Peyer's patch (tissue), 4 donors: ENCODE results near the gene RAPGEF3. TPM values are rescaled to one million over a fixed set of nuclear protein-coding genes. Genes with fewer than 3 reads are reported as not detected.
A peak's percentile ranks its signal among the peaks of the same experiment; 100 is the strongest.

Source experiments
- DNase-seq, 3 donors: peaks; one replicate each; pipeline ENCODE4 v3.0.0-alpha.2; 2017 to 2019
- H3K27ac ChIP-seq, 4 donors: fragments of 200-600 bp; sonication (generic); one replicate each; pipeline ENCODE4 v1.5.1; 2016 to 2019
- H3K27me3 ChIP-seq, 2 donors: fragments of 200-600 bp; sonication (generic); one replicate each; pipeline ENCODE4 v1.5.1; 2019
- H3K36me3 ChIP-seq, 3 donors: fragments of 200-600 bp; sonication (generic); one replicate each; pipeline ENCODE4 v1.5.1; 2016 to 2019
- H3K4me1 ChIP-seq, 4 donors: fragments of 200-600 bp; sonication (generic); one replicate each; pipeline ENCODE4 v1.5.1; 2016 to 2019
- H3K4me3 ChIP-seq, 4 donors: fragments of 200-600 bp; sonication (generic); 1 replicate in 3 of 4; 2 replicates in 1 of 4; pipeline ENCODE4 v1.5.1; 2016 to 2019; ENCODE audit warnings: mild to moderate bottlenecking in 1 of 4
- H3K9me3 ChIP-seq, 4 donors: fragments of 200-600 bp; sonication (generic); one replicate each; pipeline ENCODE4 v1.5.1; 2016 to 2019; ENCODE audit warnings: mild to moderate bottlenecking in 1 of 4
- CTCF ChIP-seq, 6 experiments: fragments of 450-650 bp in 4 of 6; fragments of 200-600 bp in 2 of 6; sonication (generic) in 1 of 6; IDR thresholded peaks; one replicate each; pipeline ENCODE4 v1.5.1; 2017 to 2019; ENCODE audit warnings: antibody characterized with exemption in 6 of 6, mild to moderate bottlenecking in 3 of 6, moderate library complexity in 1 of 6
- POLR2A ChIP-seq, 2 donors: fragments of 450-650 bp; IDR thresholded peaks; one replicate each; pipeline ENCODE4 v1.5.1; 2017; ENCODE audit warnings: antibody characterized with exemption in 2 of 2, mild to moderate bottlenecking in 2 of 2, moderate library complexity in 2 of 2
- total RNA-seq, 4 donors: library from RNA; depleted of rRNA; stranded (reverse); fragments of >200 nt; gene quantifications; one replicate each; pipeline ENCODE4 v1.1.0, GENCODE V29; 2016

The RAPGEF3 gene
- total RNA-seq, 4 donors from 2014 or later = 4.9 to 33.0 (median 16.9) TPM

- no peak for DNase-seq
- Histone ChIP-seq H3K4me3 (no peak overlapping the region), H3K4me1 (no peaks in the 10 kb centered on the region), H3K27me3 (no peaks in the 10 kb centered on the region), H3K27ac (peak overlapping the region in 2 of 4 donors; percentile 17 to 38), H3K9me3 (no peaks in the 10 kb centered on the region), H3K36me3 (peaks cover 0 to 88% (median 0%) of the 10 kb centered on the region in 3 donors)
- no peak for TF ChIP-seq CTCF (IDR thresholded peaks at IDR 0.05)
- no peak for TF ChIP-seq POLR2A (IDR thresholded peaks at IDR 0.05)
Observed at GRCh38 chr12:47785036-47785886, 26.6 kb upstream of the RAPGEF3 start.

GRCh38 chr12:47783821-47784819, 25.4 kb upstream of the RAPGEF3 start:
- no peak overlapping the region for H3K4me3 ChIP-seq
- H3K4me1 ChIP-seq = no peaks in the 10 kb centered on the region
- H3K36me3 ChIP-seq = peaks cover 0 to 77% (median 0%) of the 10 kb centered on the region in 3 donors
- TF ChIP-seq CTCF (IDR thresholded peaks at IDR 0.05) (no peak), POLR2A (IDR thresholded peaks at IDR 0.05) (no peak)
- no peak overlapping the region for H3K27ac ChIP-seq
- DNase-seq = no peak
- H3K27me3 ChIP-seq = no peaks in the 10 kb centered on the region
- no peaks in the 10 kb centered on the region for H3K9me3 ChIP-seq

- H3K27ac ChIP-seq = no peak overlapping the region
- DNase-seq = no peak
Observed at GRCh38 chr12:47783024-47783755, 24.5 kb upstream of the RAPGEF3 start.

GRCh38 chr12:47782372-47782770, 23.7 kb upstream of the RAPGEF3 start:
- H3K4me3 ChIP-seq = no peak overlapping the region
- DNase-seq = no peak
- no peaks in the 10 kb centered on the region for H3K27me3 ChIP-seq
- H3K4me1 ChIP-seq = peaks cover 0 to 5% (median 0%) of the 10 kb centered on the region in 4 donors
- no peaks in the 10 kb centered on the region for H3K9me3 ChIP-seq
- no peak for TF ChIP-seq CTCF (IDR thresholded peaks at IDR 0.05)
- TF ChIP-seq POLR2A (IDR thresholded peaks at IDR 0.05) = no peak
- H3K36me3 ChIP-seq = peaks cover 0 to 60% (median 0%) of the 10 kb centered on the region in 3 donors
- H3K27ac ChIP-seq = no peak overlapping the region

More at GRCh38 chr12:47783024-47783755, 24.5 kb upstream of the RAPGEF3 start:
- Histone ChIP-seq H3K27me3 (no peaks in the 10 kb centered on the region), H3K4me1 (no peaks in the 10 kb centered on the region), H3K36me3 (peaks cover 0 to 68% (median 0%) of the 10 kb centered on the region in 3 donors), H3K4me3 (no peak overlapping the region), H3K9me3 (no peaks in the 10 kb centered on the region)
- no peak for TF ChIP-seq POLR2A (IDR thresholded peaks at IDR 0.05)
- TF ChIP-seq CTCF (IDR thresholded peaks at IDR 0.05) = no peak
